Measurements from ENCODE around the gene CAMTA1. TPM values are rescaled to one million over a fixed set of nuclear protein-coding genes. Genes with fewer than 3 reads are reported as not detected.

CAMTA1 gene
- total RNA-seq, 1 donor from 2014 or later: 38.1 TPM

DNA sequence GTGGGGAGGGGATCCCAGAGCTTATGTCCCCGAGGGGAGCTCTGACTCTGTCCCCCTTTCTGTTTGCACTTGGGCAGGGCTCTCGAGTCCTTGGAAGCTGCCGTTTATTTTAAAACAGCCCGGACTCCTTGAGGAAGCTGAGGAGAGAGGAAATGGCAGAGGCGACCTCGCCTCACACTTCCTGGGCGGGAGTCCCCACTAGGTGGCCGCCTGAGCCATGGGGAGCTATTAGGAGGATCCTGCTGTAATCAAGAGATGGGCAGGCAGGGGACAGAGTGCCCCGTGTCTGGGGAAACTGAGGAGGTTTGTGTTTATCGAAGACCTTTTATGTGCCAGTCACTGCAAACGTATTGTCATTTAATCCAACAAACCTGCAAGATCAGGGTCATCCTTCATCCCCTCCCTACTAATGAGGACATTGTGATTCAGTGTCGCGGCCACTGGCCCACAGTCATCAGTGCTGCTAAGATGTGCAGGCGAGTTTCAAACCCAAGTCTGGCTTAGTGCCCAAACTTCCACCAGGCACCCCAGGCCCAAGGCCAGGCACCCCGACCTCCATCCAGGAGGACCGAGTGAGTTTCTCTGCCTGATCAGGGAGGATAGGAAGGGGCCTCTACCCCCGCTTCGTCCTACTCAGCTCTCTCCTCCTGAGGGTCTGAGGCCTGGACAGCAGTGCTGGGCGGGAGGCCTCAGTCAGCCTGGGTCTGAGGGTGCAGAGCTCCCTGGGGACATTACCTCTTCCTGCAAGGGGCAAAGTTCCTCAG lies 669.0 kb downstream of the CAMTA1 start:
- Histone ChIP-seq H3K4me3 (ENCODE audit: low read length in 3 of 3) (no peak overlapping the region), H3K9ac (ENCODE audit: low read depth in 1 of 3, low read length in 3 of 3) (no peak overlapping the region), H3K27ac (ENCODE audit: low read depth, low read length) (no peak overlapping the region), H3K27me3 (ENCODE audit: control insufficient read depth in 3 of 3, insufficient read depth in 3 of 3, low read length in 3 of 3) (no peaks in the 10 kb centered on the region), H3K9me3 (ENCODE audit: control insufficient read depth in 3 of 3, low read length in 3 of 3) (no peaks in the 10 kb centered on the region), H3K4me1 (ENCODE audit: control insufficient read depth in 3 of 3, insufficient read depth in 3 of 3, low read length in 3 of 3) (peaks cover 13 to 16% (median 15%) of the 10 kb centered on the region in 3 donors), H3K36me3 (ENCODE audit: control insufficient read depth in 3 of 3, insufficient read depth in 3 of 3, low read length in 3 of 3) (no peaks in the 10 kb centered on the region)

DNA sequence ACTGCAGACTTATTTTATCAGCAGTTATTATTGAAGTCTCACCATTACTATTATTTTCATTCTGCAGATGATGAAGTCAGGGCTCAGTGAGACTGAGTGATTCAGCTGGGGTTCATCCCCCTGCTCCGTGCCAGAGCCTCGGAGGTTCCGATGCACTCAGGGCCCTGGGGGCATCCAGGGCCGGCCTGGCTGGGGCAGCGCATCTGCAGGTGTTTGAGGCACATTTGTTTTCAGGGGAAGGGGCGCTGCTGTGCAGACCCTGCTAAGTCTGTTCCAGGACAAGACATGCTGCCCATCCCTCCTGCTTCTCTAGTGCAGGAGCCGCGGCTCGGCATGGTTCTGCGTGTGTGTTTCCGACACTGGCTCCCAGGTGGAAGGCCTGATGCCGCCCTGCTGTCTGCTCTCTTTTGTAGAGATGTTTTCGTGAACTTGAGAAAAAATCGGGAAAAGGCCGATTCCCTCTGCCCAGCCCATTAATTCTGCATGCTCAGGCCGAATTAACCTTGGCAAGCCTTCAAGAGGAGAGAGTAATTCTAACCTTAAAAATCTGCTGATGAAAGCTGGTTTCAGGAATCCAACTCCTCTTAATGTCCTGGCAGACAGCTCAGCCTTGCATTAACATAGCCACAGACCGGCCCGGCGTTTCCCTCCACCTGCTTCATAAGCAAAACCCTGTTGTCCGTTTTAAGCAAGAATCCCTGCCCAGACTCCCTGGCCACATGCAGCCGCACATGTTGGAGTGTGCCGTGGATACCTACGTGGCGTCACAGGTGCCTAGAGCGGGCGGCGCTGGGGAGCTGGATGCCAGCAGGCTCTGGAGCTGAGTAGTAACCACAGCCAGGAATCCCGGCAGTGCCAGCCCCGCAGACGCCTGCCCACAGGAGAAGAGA lies 669.9 kb downstream of the CAMTA1 start:
- peak overlapping the region; percentile 46 for H3K27ac ChIP-seq (ENCODE audit: low read depth, low read length)
- peak overlapping the region in 1 of 3 donors; percentile 29 for H3K4me3 ChIP-seq (ENCODE audit: low read length in 3 of 3)
- H3K9me3 ChIP-seq (ENCODE audit: control insufficient read depth in 3 of 3, low read length in 3 of 3): no peaks in the 10 kb centered on the region
- H3K36me3 ChIP-seq (ENCODE audit: control insufficient read depth in 3 of 3, insufficient read depth in 3 of 3, low read length in 3 of 3): no peaks in the 10 kb centered on the region
- H3K9ac ChIP-seq (ENCODE audit: low read depth in 1 of 3, low read length in 3 of 3): peak overlapping the region in 1 of 3 donors; percentile 68
- H3K27me3 ChIP-seq (ENCODE audit: control insufficient read depth in 3 of 3, insufficient read depth in 3 of 3, low read length in 3 of 3): peaks cover 0 to 2% (median 0%) of the 10 kb centered on the region in 3 donors
- H3K4me1 ChIP-seq (ENCODE audit: control insufficient read depth in 3 of 3, insufficient read depth in 3 of 3, low read length in 3 of 3): peaks cover 13 to 16% (median 15%) of the 10 kb centered on the region in 3 donors

DNA sequence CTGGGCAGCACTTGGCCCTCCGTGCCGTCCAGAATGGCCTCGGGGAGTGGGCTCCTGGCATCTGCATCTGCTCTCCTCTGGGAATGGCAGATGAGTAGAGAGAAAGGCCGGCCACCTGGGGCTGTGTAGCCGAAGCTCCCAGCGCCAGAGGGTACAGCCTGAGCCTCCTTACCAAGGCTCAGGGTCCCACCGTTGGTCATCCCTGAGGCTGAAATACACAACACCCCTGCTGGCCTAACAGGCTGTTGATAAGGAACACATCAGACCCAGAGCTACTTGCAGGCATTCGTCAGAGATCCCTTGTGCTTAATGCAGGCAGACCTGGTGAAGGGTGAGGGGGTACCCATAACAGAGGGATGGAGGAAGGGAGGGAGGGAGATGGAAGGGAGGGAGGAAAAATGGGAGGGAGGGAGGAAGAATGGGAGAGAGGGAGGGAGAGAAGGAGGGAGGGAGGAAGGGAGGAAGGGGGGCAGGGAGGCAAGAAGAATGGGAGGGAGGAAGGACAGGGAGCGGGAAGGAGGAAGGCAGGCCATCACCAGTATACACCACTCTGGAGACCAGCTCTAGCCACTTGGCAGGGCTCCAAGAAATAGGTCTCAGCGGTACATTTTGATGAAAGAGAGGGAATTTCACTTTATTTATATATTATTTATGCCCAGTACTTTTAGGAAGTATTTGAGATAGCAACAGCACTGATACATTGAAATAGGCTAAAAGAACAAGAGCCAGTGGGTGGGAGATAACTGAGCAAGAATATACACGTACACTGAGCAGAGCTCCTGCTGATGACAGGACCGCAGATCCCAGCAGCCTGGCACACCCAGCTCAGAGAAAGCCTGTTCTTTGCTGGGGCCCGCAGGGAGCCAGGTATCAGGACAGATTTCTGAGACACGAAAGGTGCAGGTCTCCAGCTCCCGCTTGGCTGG lies 670.8 kb downstream of the CAMTA1 start:
- Histone ChIP-seq H3K27me3 (ENCODE audit: control insufficient read depth in 3 of 3, insufficient read depth in 3 of 3, low read length in 3 of 3) (peaks cover 0 to 5% (median 2%) of the 10 kb centered on the region in 3 donors), H3K4me3 (ENCODE audit: low read length in 3 of 3) (peak overlapping the region in 2 of 3 donors; percentile 28 to 29), H3K9ac (ENCODE audit: low read depth in 1 of 3, low read length in 3 of 3) (peak overlapping the region in 1 of 3 donors; percentile 68), H3K36me3 (ENCODE audit: control insufficient read depth in 3 of 3, insufficient read depth in 3 of 3, low read length in 3 of 3) (no peaks in the 10 kb centered on the region), H3K27ac (ENCODE audit: low read depth, low read length) (peak overlapping the region; percentile 46), H3K4me1 (ENCODE audit: control insufficient read depth in 3 of 3, insufficient read depth in 3 of 3, low read length in 3 of 3) (peaks cover 13 to 16% (median 15%) of the 10 kb centered on the region in 3 donors), H3K9me3 (ENCODE audit: control insufficient read depth in 3 of 3, low read length in 3 of 3) (no peaks in the 10 kb centered on the region)

DNA sequence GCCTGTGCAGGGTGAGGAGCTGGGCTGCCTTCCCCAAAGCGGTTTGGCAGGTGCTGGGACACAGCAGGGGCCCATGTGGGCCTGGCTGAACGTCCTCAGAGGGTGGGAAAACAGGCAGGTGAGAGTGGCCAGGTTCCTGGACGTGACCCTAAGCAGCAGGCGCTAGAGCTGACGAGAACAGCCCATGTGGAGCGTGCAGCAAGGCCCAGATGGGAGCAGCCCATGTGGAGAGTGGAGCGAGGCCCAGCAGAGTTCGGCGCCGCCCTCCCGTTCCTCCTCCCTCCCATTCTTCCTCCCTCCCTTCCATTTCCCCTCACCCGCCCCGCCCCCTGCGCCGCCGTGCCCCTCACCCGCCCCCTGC lies 671.4 kb downstream of the CAMTA1 start:
- no peak overlapping the region for H3K9ac ChIP-seq (ENCODE audit: low read depth in 1 of 3, low read length in 3 of 3)

DNA sequence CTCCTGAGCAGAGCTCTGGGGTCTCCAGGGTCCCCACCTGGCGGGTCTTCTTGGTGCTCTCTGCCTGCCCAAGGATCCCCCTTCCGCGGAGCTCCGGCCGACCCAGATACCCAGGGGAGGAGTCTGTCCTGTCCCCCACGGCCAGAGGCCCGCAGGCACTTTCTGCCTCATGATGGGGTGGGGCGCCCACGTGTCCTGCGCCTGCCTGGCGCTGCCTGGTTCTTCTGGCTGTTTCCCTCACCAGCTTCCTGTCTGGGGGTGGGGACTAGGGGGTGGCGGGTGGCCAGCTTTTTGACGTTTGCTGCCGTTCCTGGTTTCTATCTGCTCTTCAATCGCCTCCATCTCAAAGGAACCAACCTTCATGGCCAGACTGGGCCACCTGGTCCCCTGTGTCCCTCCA lies 672.6 kb downstream of the CAMTA1 start:
- Histone ChIP-seq H3K9me3 (ENCODE audit: control insufficient read depth in 3 of 3, low read length in 3 of 3) (no peaks in the 10 kb centered on the region), H3K36me3 (ENCODE audit: control insufficient read depth in 3 of 3, insufficient read depth in 3 of 3, low read length in 3 of 3) (no peaks in the 10 kb centered on the region), H3K27me3 (ENCODE audit: control insufficient read depth in 3 of 3, insufficient read depth in 3 of 3, low read length in 3 of 3) (peaks cover 0 to 7% (median 2%) of the 10 kb centered on the region in 3 donors), H3K9ac (ENCODE audit: low read depth in 1 of 3, low read length in 3 of 3) (no peak overlapping the region), H3K4me1 (ENCODE audit: control insufficient read depth in 3 of 3, insufficient read depth in 3 of 3, low read length in 3 of 3) (peaks cover 13 to 16% (median 15%) of the 10 kb centered on the region in 3 donors), H3K4me3 (ENCODE audit: low read length in 3 of 3) (no peak overlapping the region), H3K27ac (ENCODE audit: low read depth, low read length) (no peak overlapping the region)

More for the DNA sequence above, 671.4 kb downstream of the CAMTA1 start:
- no peak overlapping the region for H3K4me3 ChIP-seq (ENCODE audit: low read length in 3 of 3)
- no peaks in the 10 kb centered on the region for H3K36me3 ChIP-seq (ENCODE audit: control insufficient read depth in 3 of 3, insufficient read depth in 3 of 3, low read length in 3 of 3)
- no peak overlapping the region for H3K27ac ChIP-seq (ENCODE audit: low read depth, low read length)
- peaks cover 0 to 5% (median 2%) of the 10 kb centered on the region in 3 donors for H3K27me3 ChIP-seq (ENCODE audit: control insufficient read depth in 3 of 3, insufficient read depth in 3 of 3, low read length in 3 of 3)
- no peaks in the 10 kb centered on the region for H3K9me3 ChIP-seq (ENCODE audit: control insufficient read depth in 3 of 3, low read length in 3 of 3)
- H3K4me1 ChIP-seq (ENCODE audit: control insufficient read depth in 3 of 3, insufficient read depth in 3 of 3, low read length in 3 of 3): peaks cover 13 to 16% (median 15%) of the 10 kb centered on the region in 3 donors

DNA sequence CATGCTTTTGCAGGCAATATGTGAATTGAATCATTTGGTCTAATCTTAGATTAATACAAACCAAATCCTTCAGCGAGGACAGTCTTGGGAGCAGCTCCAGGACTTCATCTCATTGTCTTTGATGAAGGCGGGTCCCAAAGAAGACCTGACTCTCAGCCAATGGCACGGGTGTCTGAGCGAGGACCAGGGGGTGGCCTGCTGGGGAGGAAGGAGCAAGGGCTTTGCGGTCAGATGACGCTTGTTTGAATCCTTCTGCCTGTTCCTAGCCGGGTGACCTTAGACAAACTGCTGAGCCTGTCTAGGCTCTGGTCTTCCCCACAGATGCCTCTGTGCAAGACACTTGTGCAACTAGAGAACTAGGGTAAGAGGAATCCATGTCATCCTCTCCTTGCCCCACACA lies 673.7 kb downstream of the CAMTA1 start:
- Histone ChIP-seq H3K27ac (ENCODE audit: low read depth, low read length) (no peak overlapping the region), H3K4me3 (ENCODE audit: low read length in 3 of 3) (no peak overlapping the region), H3K9ac (ENCODE audit: low read depth in 1 of 3, low read length in 3 of 3) (no peak overlapping the region), H3K4me1 (ENCODE audit: control insufficient read depth in 3 of 3, insufficient read depth in 3 of 3, low read length in 3 of 3) (peaks cover 13 to 16% (median 15%) of the 10 kb centered on the region in 3 donors), H3K36me3 (ENCODE audit: control insufficient read depth in 3 of 3, insufficient read depth in 3 of 3, low read length in 3 of 3) (no peaks in the 10 kb centered on the region), H3K27me3 (ENCODE audit: control insufficient read depth in 3 of 3, insufficient read depth in 3 of 3, low read length in 3 of 3) (peaks cover 0 to 8% (median 2%) of the 10 kb centered on the region in 3 donors), H3K9me3 (ENCODE audit: control insufficient read depth in 3 of 3, low read length in 3 of 3) (no peaks in the 10 kb centered on the region)

DNA sequence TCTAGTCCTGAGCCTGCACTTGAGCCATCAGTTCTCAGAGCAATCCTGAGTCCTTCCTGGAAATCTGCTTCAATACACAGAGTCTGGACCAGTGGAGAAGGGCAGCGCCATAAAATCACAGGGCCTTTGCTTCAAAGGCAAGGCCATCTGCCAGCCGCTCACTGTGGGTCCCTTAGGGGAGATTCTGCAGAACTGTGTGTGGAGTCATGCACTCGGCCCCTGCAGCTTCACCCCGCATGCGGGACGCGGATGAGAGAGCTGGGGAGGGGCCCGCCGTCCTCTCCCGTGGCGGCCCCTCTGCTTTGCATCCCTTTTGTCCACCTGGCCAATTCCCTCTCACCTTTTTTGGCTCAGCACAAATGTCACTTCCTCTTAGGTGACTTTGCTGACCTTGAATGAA lies 674.7 kb downstream of the CAMTA1 start:
- peaks cover 11 to 15% (median 12%) of the 10 kb centered on the region in 3 donors for H3K4me1 ChIP-seq (ENCODE audit: control insufficient read depth in 3 of 3, insufficient read depth in 3 of 3, low read length in 3 of 3)
- H3K9ac ChIP-seq (ENCODE audit: low read depth in 1 of 3, low read length in 3 of 3): no peak overlapping the region
- H3K9me3 ChIP-seq (ENCODE audit: control insufficient read depth in 3 of 3, low read length in 3 of 3): no peaks in the 10 kb centered on the region
- peaks cover 0 to 8% (median 7%) of the 10 kb centered on the region in 3 donors for H3K27me3 ChIP-seq (ENCODE audit: control insufficient read depth in 3 of 3, insufficient read depth in 3 of 3, low read length in 3 of 3)
- no peak overlapping the region for H3K27ac ChIP-seq (ENCODE audit: low read depth, low read length)
- H3K4me3 ChIP-seq (ENCODE audit: low read length in 3 of 3): no peak overlapping the region
- no peaks in the 10 kb centered on the region for H3K36me3 ChIP-seq (ENCODE audit: control insufficient read depth in 3 of 3, insufficient read depth in 3 of 3, low read length in 3 of 3)

DNA sequence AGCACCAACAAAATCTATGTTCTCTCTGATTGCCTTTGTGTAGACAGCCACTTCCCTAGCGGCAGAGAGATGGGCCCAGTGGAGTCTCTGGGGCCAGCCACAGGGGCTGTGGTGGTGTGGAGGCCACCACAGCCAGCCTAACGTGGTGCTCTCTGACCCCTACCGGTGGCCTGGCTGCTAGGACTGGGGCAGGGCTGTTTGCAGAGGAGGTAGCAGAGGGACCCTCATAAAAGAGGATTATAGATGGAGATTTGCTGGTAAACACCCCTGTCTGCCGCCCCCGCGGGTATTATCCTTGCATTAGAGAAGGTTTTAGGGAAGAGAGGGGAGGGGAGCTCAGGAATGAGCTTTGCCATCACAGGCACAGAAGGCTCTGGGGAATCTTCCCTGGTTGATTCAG lies 675.6 kb downstream of the CAMTA1 start:
- H3K9ac ChIP-seq (ENCODE audit: low read depth in 1 of 3, low read length in 3 of 3): no peak overlapping the region
- no peaks in the 10 kb centered on the region for H3K36me3 ChIP-seq (ENCODE audit: control insufficient read depth in 3 of 3, insufficient read depth in 3 of 3, low read length in 3 of 3)
- peaks cover 0 to 8% (median 7%) of the 10 kb centered on the region in 3 donors for H3K27me3 ChIP-seq (ENCODE audit: control insufficient read depth in 3 of 3, insufficient read depth in 3 of 3, low read length in 3 of 3)
- no peak overlapping the region for H3K4me3 ChIP-seq (ENCODE audit: low read length in 3 of 3)
- no peaks in the 10 kb centered on the region for H3K9me3 ChIP-seq (ENCODE audit: control insufficient read depth in 3 of 3, low read length in 3 of 3)
- H3K27ac ChIP-seq (ENCODE audit: low read depth, low read length): no peak overlapping the region
- H3K4me1 ChIP-seq (ENCODE audit: control insufficient read depth in 3 of 3, insufficient read depth in 3 of 3, low read length in 3 of 3): peaks cover 4 to 6% (median 4%) of the 10 kb centered on the region in 3 donors

DNA sequence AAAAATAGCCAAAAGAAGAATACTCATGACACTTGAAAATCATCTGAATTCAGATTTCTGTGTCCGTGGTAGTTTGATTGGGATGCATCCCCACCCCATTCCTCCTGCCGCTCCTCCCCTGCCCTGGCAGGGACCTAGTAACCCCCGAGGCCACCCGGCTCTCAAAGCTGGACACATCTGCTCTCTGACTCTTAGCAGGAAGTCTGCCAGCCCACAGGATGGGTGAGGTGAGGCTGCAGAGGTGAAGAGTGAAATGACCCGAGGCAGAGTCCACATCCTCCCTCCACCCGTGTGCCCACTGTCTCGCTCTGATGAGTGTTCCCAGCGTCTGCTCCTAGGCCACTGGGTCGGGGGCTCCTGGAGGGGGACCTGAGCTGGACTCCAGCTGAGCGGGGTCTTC lies 677.4 kb downstream of the CAMTA1 start:
- Histone ChIP-seq H3K36me3 (ENCODE audit: control insufficient read depth in 3 of 3, insufficient read depth in 3 of 3, low read length in 3 of 3) (no peaks in the 10 kb centered on the region), H3K4me3 (ENCODE audit: low read length in 3 of 3) (no peak overlapping the region), H3K27me3 (ENCODE audit: control insufficient read depth in 3 of 3, insufficient read depth in 3 of 3, low read length in 3 of 3) (peaks cover 0 to 8% (median 7%) of the 10 kb centered on the region in 3 donors), H3K4me1 (ENCODE audit: control insufficient read depth in 3 of 3, insufficient read depth in 3 of 3, low read length in 3 of 3) (peaks cover 0 to 3% (median 0%) of the 10 kb centered on the region in 3 donors), H3K9me3 (ENCODE audit: control insufficient read depth in 3 of 3, low read length in 3 of 3) (no peaks in the 10 kb centered on the region), H3K9ac (ENCODE audit: low read depth in 1 of 3, low read length in 3 of 3) (no peak overlapping the region), H3K27ac (ENCODE audit: low read depth, low read length) (no peak overlapping the region)
